K562 (cell line): ENCODE results near the gene ZNF124. TPM values are rescaled to one million over a fixed set of nuclear protein-coding genes. Genes with fewer than 3 reads are reported as not detected.

Source experiments
- CBFB ChIP-seq: sonication (generic); formaldehyde crosslinking; IDR thresholded peaks from 2 replicates; pipeline ENCODE4 v1.4.0; 2020; ENCODE audit warnings: mild to moderate bottlenecking, missing genetic modification reagents
- CXXC5 ChIP-seq: fragments of 250-450 bp; sonication (Bioruptor Pico); IDR thresholded peaks from 2 replicates; pipeline ENCODE4 v1.8.0; 2022; ENCODE audit warnings: inconsistent platforms, mild to moderate bottlenecking, moderate library complexity
- EWSR1 ChIP-seq: fragments of 450-650 bp; IDR thresholded peaks from 2 replicates; pipeline ENCODE4 v1.6.1; 2018; ENCODE audit warnings: borderline replicate concordance, mild to moderate bottlenecking, low read depth, moderate library complexity; ENCODE audit not compliant: partially characterized antibody
- HEY1 ChIP-seq: fragments of 250-450 bp; sonication (Bioruptor Pico); IDR thresholded peaks from 2 replicates; pipeline ENCODE4 v1.5.0; 2020; ENCODE audit warnings: mild to moderate bottlenecking, moderate library complexity, borderline replicate concordance
- MCM2 ChIP-seq: fragments of 450-650 bp; IDR thresholded peaks from 2 replicates; pipeline ENCODE4 v1.6.1; 2017; ENCODE audit warnings: low read depth, mild to moderate bottlenecking
- NR2C2 ChIP-seq, 2 experiments: fragments of 200-800 bp in 1 of 2; sonication (Bioruptor generic) in 1 of 2; sonication (generic) in 1 of 2; formaldehyde crosslinking in 1 of 2; IDR thresholded peaks; 2 replicates each; pipeline versions ENCODE4 v1.6.1 to v1.8.0; 2016 to 2022; ENCODE audit warnings: mild to moderate bottlenecking in 1 of 2, missing compliant biosample characterization in 1 of 2, missing genetic modification characterization in 1 of 2, missing genetic modification reagents in 1 of 2
- RBFOX2 ChIP-seq: fragments of 200-400 bp; formaldehyde crosslinking; IDR thresholded peaks from 2 replicates; pipeline ENCODE4 v1.6.1; 2017; ENCODE audit warnings: low read depth, mild to moderate bottlenecking, low read length, moderate library complexity
- SIN3A ChIP-seq, 2 experiments: fragments of 150-350 bp in 1 of 2; IDR thresholded peaks; 2 replicates each; pipeline ENCODE4 v1.6.1; 2011 to 2016; ENCODE audit warnings: borderline replicate concordance in 2 of 2, low read depth in 2 of 2, low read length in 2 of 2, mild to moderate bottlenecking in 2 of 2, moderate library complexity in 2 of 2; ENCODE audit not compliant: control insufficient read depth in 1 of 2
- SP2 ChIP-seq: IDR thresholded peaks from 2 replicates; pipeline ENCODE4 v1.6.1; 2011; ENCODE audit warnings: mild to moderate bottlenecking, low read depth, low read length, moderate library complexity; ENCODE audit not compliant: poor library complexity, severe bottlenecking; ENCODE audit errors: extremely low read depth
- SRSF7 ChIP-seq: fragments of 200-400 bp; formaldehyde crosslinking; optimal IDR thresholded peaks from 2 replicates; pipeline ENCODE3; 2017; ENCODE audit warnings: mild to moderate bottlenecking, low read depth, low read length
- ZBTB11 ChIP-seq, 3 experiments: fragments of 200-800 bp in 1 of 3; fragments of 250-450 bp in 1 of 3; fragments of 450-650 bp in 1 of 3; sonication (Bioruptor Pico) in 1 of 3; sonication (Bioruptor generic) in 1 of 3; formaldehyde crosslinking in 1 of 3; IDR thresholded peaks; 2 replicates each; pipeline versions ENCODE4 v1.6.1 to v1.8.0; 2016 to 2022; ENCODE audit warnings: mild to moderate bottlenecking in 2 of 3, missing genetic modification characterization in 2 of 3, missing compliant biosample characterization in 1 of 3, moderate library complexity in 1 of 3
- ZNF280B ChIP-seq: fragments of 250-450 bp; sonication (Bioruptor Pico); IDR thresholded peaks from 2 replicates; pipeline ENCODE4 v1.5.1; 2021; ENCODE audit warnings: mild to moderate bottlenecking
- ZNF41 ChIP-seq: fragments of 250-450 bp; sonication (Bioruptor Pico); conservative IDR thresholded peaks from 2 replicates; pipeline ENCODE4 v1.4.0; 2020; ENCODE audit warnings: mild to moderate bottlenecking
- ZNF589 ChIP-seq: fragments of 200-800 bp; sonication (Bioruptor generic); IDR thresholded peaks from 2 replicates; pipeline ENCODE4 v1.6.1; 2016; ENCODE audit warnings: low read depth, missing genetic modification characterization, missing compliant biosample characterization
- polyA plus RNA-seq, 8 experiments: library from polyadenylated mRNA; depleted of rRNA in 4 of 8; stranded (reverse) in 5 of 8; unstranded in 3 of 8; fragments of >200 nt; fragmentation: Nextera tagmentation in 2 of 8; fragmentation: Illumina TruSeq in 1 of 8; extraction: Ambion mirVana in 2 of 8; extraction: Trizol in 1 of 8; gene quantifications; 2 replicates each; pipeline versions ENCODE4 v1.2.1 to v1.2.3, GENCODE V29; 2011 to 2014; ENCODE audit warnings: inconsistent platforms in 1 of 8, missing spikeins in 1 of 8
- total RNA-seq, 7 experiments: library from RNA; depleted of rRNA in 6 of 7; stranded (reverse); fragments of >200 nt in 6 of 7; fragmentation: Illumina TruSeq in 2 of 7; extraction: Trizol in 2 of 7; gene quantifications; 2 replicates each; pipeline versions ENCODE4 v1.2.1 to v1.2.3, GENCODE V29; 2011 to 2021; ENCODE audit warnings: low replicate concordance in 1 of 7
- TF ChIP-seq, protein P1 (sequence below): IDR thresholded peaks from 2 replicates; pipeline ENCODE4 v1.6.1; 2011; ENCODE audit not compliant: insufficient read length; ENCODE audit errors: extremely low read depth
- TF ChIP-seq, protein P2 (sequence below), 2 experiments: IDR thresholded peaks; 2 replicates each; pipeline ENCODE4 v1.6.1; 2011; ENCODE audit warnings: borderline replicate concordance in 1 of 2, control low read depth in 1 of 2, low read depth in 1 of 2, low read length in 1 of 2, mild to moderate bottlenecking in 1 of 2, mixed read lengths in 1 of 2, moderate library complexity in 1 of 2; ENCODE audit not compliant: insufficient read depth in 1 of 2, insufficient read length in 1 of 2, poor library complexity in 1 of 2, severe bottlenecking in 1 of 2; ENCODE audit errors: extremely low read depth in 1 of 2
- TF ChIP-seq, protein P3 (sequence below): fragments of 450-650 bp; formaldehyde crosslinking; IDR thresholded peaks from 2 replicates; pipeline ENCODE4 v1.4.0; 2020; ENCODE audit warnings: mild to moderate bottlenecking, moderate library complexity

Gene ZNF124
- total and polyA plus RNA-seq, 9 of the 15 experiments (the other 6 are each of a cell fraction or from before 2014, with no cell fraction given), result 7.6 to 71.5 (median 20.2) TPM

DNA sequence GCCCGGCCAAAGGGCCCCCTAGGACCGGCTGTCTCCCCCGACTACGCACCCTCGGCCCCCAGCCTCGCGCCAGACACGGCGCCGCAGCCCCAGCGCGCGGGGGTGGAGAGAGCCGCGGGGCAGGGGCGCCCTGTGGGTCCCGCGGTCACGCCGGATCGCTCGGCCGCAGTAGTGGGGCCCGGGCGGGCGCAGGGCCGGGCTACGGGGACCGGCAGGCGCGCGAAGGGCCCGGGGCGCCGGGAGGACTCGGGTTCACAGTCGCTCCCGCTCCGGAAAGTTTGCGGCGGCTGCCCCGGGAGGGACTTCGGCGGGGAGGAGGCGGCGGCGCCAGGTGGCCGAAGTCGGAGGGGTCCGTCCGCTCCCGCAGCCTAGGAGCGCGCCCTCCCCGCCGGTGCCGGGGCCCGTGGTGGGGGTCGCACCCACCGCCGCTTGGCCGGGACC is 60.5 kb downstream of the ZNF124 start (continued):
- no peak for TF ChIP-seq EWSR1
- TF ChIP-seq SIN3A (IDR thresholded peaks at IDR 0.05; ENCODE audit: borderline replicate concordance in 2 of 2, control insufficient read depth in 1 of 2, low read depth in 2 of 2, low read length in 2 of 2), result no peak
- TF ChIP-seq ZBTB11 (CRISPR knock-in tag; IDR thresholded peaks at IDR 0.05), result no peak; a peak in 1 of 6 replicates
- no peak for TF ChIP-seq SP2
- no peak for TF ChIP-seq ZNF280B
- no peak for TF ChIP-seq MCM2
- TF ChIP-seq, protein P1, sequence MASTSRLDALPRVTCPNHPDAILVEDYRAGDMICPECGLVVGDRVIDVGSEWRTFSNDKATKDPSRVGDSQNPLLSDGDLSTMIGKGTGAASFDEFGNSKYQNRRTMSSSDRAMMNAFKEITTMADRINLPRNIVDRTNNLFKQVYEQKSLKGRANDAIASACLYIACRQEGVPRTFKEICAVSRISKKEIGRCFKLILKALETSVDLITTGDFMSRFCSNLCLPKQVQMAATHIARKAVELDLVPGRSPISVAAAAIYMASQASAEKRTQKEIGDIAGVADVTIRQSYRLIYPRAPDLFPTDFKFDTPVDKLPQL, result no peak
- TF ChIP-seq ZNF589 (CRISPR knock-in tag), result no peak
- TF ChIP-seq, protein P2, sequence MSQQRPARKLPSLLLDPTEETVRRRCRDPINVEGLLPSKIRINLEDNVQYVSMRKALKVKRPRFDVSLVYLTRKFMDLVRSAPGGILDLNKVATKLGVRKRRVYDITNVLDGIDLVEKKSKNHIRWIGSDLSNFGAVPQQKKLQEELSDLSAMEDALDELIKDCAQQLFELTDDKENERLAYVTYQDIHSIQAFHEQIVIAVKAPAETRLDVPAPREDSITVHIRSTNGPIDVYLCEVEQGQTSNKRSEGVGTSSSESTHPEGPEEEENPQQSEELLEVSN (IDR thresholded peaks at IDR 0.05; ENCODE audit: borderline replicate concordance in 1 of 2, extremely low read depth in 1 of 2, insufficient read depth in 1 of 2, insufficient read length in 1 of 2, low read depth in 1 of 2, low read length in 1 of 2, poor library complexity in 1 of 2, severe bottlenecking in 1 of 2), result peak in 1 of 2 experiments; percentile 68
- no peak for TF ChIP-seq SRSF7
- TF ChIP-seq CBFB (CRISPR knock-in tag), result no peak
- TF ChIP-seq CXXC5 (CRISPR knock-in tag), result no peak
- TF ChIP-seq ZNF41 (CRISPR knock-in tag), result no peak
- no peak for TF ChIP-seq RBFOX2
- TF ChIP-seq HEY1 (CRISPR knock-in tag), result no peak
- TF ChIP-seq, protein P3, sequence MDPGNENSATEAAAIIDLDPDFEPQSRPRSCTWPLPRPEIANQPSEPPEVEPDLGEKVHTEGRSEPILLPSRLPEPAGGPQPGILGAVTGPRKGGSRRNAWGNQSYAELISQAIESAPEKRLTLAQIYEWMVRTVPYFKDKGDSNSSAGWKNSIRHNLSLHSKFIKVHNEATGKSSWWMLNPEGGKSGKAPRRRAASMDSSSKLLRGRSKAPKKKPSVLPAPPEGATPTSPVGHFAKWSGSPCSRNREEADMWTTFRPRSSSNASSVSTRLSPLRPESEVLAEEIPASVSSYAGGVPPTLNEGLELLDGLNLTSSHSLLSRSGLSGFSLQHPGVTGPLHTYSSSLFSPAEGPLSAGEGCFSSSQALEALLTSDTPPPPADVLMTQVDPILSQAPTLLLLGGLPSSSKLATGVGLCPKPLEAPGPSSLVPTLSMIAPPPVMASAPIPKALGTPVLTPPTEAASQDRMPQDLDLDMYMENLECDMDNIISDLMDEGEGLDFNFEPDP (CRISPR knock-in tag), result no peak
- TF ChIP-seq NR2C2 (CRISPR knock-in tag; IDR thresholded peaks at IDR 0.05), result no peak
- TF ChIP-seq NR2C2 (tag; IDR thresholded peaks at IDR 0.05), result 0 out of 2 replicates have a peak, but pooled peaks have one; percentile 63
